HG02970 (cell line): ENCODE data around the gene MEGF10.

Experiments
- ATAC-seq: cut with Tn5 transposase; IDR thresholded peaks from one replicate; pipeline ENCODE4 v1.9.1; 2021; ENCODE audit warnings: mild to moderate bottlenecking, moderate library complexity, moderate number of reproducible peaks; ENCODE audit not compliant: unreplicated experiment, low FRiP score

MEGF10 gene

DNA sequence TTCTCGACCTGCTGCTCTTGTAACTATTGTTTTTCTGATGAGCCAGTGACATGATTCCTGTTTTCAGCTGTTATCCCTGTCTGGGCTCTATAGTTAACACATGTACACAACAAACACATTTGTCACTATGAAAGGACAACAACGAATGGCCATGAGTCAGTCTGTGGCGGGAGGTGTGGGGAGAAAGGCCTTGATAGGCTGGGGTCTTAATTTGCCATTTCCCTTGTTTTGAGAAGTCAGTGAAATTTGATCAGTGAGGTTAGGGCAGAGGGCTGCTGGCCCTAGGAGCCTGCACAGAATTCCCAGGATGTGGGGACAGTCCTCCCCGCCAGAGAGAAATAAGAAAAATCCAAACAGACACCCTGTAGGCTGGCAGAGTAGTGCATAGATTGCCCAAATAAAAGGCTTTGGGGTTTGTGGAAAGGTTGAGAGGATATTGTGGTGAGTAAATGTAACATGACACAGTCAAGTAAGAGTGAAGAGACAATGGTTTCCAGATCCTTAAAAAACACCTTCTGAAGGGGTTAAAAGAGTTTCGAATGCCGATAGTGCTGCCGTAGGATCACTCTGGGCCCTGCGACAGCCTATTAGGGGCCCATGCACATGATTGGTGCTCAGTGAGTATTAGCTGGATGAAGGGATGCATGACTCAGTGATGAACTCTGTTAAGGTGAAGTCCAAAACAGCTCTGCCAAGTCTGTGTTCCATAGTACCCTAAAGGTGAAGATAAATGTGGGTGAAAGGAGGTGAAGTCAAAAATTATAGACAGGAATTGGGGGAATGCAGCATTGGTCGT is 115.9 kb downstream of the MEGF10 start:
- no peak for ATAC-seq

DNA sequence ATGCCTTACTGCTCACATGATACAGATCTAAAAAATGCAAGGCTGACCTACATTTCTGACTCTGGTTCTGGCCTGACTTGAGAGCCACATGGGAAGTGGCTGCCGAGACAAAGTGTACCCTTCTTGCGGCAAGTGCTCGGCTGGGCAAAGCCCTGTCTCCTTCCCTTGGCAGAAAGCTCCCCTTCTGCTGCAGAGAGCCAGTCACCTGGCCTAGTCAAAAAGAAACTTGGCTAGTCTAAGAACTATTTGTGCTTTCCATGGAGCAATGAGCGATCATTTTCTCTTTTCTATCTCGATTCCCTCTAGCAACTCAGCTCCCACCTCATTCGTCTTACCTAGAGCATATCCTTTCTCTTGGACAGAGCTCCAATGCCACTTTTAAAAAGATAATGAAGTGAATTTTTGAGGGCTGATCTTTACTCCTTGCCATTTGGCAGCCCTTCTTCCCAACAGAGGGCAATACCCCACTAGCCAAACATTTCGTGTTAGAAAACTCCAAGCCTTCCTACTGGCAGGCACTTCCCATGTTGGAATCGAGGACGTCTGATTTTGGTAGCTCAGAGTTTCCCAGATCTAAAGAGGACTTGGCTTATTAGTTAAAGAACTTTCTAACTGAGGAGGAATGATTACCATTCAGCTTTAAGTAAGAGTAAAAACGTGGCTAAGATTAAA is 118.8 kb downstream of the MEGF10 start:
- no peak for ATAC-seq

GRCh38 chr5:127409921-127410675 is 119.5 kb downstream of the MEGF10 start:
- no peak for ATAC-seq

GRCh38 chr5:127410959-127411358 is 120.4 kb downstream of the MEGF10 start:
- ATAC-seq, result no peak

- no peak for ATAC-seq
Observed at GRCh38 chr5:127411381-127411780, 120.8 kb downstream of the MEGF10 start.

GRCh38 chr5:127412698-127413097 is 122.1 kb downstream of the MEGF10 start:
- ATAC-seq, result no peak

- no peak for ATAC-seq
Observed at GRCh38 chr5:127415034-127415433, 124.4 kb downstream of the MEGF10 start.

DNA sequence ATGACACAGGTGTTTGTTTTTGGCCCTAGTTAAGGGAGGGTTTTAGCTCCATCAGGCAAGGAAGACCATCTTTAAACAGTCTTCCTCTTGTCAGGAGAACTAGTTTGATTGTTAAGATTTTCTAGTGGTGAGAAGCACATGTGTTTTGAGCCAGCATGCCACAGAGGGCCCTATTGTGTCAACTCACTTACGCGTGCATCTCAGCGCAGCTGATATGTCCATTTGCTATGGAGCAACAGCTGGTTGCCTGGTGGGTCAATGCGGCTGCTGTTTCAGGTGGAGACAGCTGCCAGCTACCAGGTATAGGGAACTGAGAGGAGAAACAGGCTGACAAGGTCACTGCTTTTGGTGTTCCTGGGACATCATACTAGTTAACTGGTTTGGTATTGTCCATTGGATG is 126.3 kb downstream of the MEGF10 start:
- ATAC-seq, result no peak

DNA sequence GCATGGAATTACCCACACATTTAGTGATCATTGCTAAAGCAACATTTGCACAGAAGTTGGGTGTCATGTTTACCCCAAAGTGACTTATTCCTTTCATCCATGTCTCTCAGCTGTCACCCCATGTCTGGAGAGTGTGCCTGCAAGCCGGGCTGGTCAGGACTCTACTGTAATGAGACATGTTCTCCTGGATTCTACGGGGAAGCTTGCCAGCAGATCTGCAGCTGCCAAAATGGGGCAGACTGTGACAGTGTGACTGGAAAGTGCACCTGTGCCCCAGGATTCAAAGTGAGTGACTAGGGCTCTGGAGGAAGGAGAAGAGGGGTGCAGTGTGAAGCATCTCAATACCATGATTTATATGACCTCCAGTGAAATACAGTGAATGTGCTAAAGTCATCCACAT is 126.9 kb downstream of the MEGF10 start:
- no peak for ATAC-seq

- no peak for ATAC-seq
Observed at GRCh38 chr5:127418367-127418766, 127.8 kb downstream of the MEGF10 start.

GRCh38 chr5:127418974-127419682 is 128.5 kb downstream of the MEGF10 start:
- ATAC-seq, result no peak

DNA sequence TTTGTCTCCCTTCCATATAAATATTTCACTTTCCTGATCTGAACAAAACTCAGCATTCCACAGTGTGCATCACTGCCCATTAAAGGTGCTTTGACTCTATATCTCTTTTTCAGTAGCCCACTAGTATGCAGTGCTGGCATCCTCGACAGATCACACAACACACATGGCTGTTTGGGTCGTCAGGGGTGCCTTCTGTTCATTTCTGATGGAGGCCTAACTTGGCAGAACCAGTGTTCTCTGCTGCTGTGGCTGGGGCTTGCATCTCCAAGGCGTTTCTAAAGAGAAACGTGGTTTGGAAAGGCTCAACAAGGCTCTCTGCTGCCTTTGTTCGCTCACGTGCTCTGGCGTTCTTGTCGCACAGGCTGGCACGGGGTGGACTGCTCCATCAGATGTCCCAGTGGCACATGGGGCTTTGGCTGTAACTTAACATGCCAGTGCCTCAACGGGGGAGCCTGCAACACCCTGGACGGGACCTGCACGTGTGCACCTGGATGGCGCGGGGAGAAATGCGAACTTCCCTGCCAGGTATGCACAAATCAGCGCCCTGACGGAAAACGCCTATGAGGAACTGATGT is 129.2 kb downstream of the MEGF10 start:
- ATAC-seq, result no peak

DNA sequence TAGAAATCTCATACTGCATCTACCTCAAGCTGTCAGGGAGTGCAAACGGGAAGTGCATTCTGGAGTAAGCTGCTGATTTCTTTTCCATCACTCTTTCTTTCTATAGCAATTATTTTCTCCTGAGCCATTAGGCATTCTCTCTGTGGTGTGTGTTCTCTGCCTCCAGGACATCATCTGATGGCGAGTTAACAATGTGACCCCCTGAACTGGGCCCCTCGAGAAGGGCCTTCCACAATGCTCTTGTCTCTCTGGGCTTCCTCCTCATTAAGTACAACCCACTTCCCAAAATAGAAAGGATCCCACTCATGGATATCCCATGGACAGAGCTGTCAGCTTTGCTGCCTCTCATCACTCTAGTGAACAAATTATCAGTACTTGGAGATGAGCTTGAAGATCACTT is 130.2 kb downstream of the MEGF10 start:
- no peak for ATAC-seq

- ATAC-seq, result no peak
Observed at GRCh38 chr5:127421471-127421870, 130.9 kb downstream of the MEGF10 start.

GRCh38 chr5:127423173-127423798 is 132.7 kb downstream of the MEGF10 start:
- ATAC-seq, result no peak

DNA sequence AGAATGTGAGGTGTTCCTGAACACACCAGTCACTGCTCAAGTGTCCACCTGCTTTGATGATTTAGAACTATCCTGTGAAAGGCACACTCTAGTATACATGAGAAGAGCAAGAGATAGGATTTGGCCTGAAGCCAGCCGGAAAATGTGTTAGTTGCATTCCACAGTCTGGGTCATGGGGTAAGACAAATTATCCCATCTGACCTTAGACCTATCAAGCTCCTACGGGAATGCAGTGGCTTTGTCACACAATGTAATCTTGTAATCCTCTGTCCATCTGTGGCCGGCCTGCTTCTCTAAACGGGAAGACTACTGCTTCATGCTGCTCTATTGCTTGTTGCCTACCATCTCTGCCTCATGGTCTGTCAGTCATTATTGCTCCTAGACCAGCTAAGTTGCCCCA is 134.4 kb downstream of the MEGF10 start:
- ATAC-seq, result no peak

DNA sequence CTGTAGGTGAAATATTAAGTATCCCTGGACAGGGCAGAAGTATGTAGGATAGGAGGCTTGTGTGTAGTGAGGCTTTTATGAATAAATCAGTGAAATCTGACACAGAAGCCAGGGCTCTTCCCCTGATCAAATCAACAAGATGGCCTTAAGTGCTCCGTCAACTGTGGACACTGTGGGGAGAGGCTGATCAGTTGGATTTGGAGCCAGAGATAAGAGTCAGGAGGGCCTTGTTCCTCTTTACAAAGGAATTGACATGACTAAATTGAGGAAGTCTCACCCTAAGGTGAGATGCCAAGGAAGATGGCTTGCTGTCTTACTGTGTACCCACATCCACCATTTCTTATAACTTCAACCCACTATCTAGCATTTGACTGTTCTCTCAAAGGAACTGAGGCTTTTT is 135.3 kb downstream of the MEGF10 start:
- ATAC-seq, result no peak

DNA sequence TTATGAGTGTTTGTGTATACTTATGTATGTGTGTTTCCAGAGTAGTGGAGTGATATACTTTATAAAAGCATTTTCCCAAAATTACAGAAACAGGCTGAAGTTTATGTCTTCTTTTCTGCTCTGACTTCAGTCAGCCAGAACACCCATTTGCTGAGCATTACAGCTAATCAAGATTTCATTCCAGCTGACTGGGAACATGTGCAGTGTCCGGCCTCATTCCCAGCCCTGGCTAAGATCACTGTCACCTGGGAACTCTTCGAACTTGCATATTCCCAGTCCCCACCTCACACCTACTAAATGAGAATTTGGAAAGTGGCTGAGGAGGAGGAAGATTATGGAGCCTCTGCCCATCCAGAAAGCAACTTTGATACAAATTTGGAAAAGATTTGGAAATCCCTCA is 136.1 kb downstream of the MEGF10 start:
- ATAC-seq, result no peak

GRCh38 chr5:127428276-127428675 is 137.7 kb downstream of the MEGF10 start:
- ATAC-seq, result no peak

DNA sequence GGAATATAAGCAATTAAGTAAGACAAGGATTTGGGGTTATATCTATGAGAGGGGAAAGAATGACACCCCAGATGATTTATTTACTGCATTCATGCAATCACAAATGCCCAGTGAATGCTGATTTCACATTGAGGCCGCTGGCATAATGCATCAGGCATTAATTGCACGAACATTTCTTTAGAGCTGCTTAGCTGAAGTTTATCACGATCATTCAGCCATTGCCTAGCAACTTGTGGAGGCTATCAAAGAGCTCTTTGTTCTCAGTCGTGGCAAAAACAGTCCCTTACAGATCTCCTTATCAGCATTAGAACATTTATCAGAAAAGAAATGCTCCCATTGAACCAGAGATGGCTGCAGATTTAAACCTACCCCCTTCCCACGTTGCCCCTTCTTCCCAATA is 138.2 kb downstream of the MEGF10 start:
- no peak for ATAC-seq
